ENCODE results near the gene PSAPL1.

DNA sequence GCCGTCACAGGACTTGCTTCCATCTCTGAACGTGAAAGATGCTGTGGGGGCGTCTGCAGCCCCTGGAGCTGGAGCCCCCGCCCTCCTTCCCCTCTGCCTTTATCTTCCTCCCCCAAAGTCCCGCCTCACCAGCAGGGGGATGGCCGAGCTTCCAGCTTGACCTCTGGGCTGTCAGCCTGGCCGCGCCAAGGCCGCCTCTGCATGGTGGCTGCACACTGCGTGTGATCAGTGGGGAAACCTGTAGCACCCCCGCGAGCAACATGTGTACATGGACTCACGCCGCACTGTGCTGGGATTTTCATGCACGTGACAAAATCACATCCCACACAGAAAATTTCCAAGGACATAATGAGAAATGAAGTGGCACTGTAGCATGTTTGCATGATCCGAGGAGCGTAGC, 26.5 kb upstream of the PSAPL1 start:
- TF ChIP-seq GATA3 (IDR thresholded peaks at IDR 0.05; ENCODE audit: low read depth, low read length) (no peak), GATA2 (IDR thresholded peaks at IDR 0.05; ENCODE audit: low read depth, low read length) (no peak)
